Activated CD8-positive, alpha-beta memory T cell treated with anti-CD3 and anti-CD28 coated beads, Interleukin-2, amount 50 U/mL, for 1 hour (primary cell): ENCODE measurements around the gene SOCS4.

ENCODE experiments used
- DNase-seq: peaks from one replicate; pipeline ENCODE4 v3.0.0-alpha.2; 2020; ENCODE audit errors: extremely low read depth

Gene SOCS4

DNA sequence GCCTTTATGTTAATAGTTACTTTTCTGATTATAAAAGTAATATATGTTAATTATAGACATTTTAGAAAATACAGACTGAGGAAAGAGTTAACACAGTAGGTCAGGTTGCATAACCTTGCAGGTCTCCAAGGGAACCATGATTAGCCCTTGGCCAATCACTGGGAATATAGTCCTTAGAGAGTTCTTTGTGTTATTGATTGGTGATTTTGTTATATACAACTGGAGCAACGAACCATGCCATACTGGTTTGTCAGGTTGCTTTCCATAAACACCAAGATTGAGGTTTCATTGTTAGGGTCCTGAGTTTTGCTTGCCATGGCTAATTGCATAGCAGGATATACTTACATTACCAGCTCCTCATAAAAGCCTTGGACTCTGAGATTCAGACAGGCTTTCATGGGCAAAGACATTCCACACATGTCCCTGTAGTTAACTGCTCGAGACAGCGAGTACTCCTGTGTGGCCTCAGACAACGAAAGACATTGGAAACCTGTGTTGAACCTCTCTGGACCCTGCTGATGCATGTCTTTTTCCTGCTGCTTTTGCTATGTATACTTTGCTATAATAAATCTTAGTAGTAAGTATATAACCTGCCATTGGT, 58.1 kb downstream of the SOCS4 start:
- DNase-seq = no peak

DNA sequence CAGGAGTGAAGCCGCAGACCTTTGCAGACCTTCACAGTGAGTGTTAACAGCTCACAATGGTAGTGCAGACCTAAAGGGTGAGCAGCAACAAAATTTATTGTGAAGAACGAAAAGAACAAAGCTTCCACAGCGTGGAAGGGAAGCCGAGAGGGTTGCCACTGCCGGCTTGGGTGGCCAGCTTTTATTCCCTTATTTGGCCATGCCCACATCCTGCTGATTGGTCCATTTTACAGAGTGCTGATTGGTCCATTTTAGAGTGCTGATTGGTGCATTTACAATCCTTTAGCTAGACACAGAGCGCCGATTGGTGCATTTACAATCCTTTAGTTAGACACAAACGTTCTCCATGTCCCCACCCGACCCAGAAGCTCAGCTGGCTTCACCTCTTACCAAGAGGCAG, 59.9 kb downstream of the SOCS4 start:
- DNase-seq = no peak

DNA sequence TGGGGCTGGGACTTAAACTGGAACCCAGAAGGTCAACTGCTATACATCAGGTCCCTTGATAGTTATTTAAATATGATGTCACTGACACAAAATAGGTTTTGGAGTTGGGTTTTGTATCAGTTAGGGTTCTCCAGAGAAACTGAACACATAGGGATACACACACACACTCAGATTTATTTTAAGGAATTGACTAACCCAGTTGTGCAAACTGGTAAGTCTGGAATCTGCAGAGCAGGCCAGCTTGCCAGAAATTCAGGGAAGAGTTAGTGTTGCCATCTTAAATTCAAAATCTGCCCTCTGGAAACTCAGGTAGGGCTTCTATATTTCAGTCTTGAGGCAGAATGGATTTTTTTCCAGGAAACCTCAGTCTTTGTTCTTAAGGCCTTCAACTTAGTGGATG, 61.3 kb downstream of the SOCS4 start:
- no peak for DNase-seq

DNA sequence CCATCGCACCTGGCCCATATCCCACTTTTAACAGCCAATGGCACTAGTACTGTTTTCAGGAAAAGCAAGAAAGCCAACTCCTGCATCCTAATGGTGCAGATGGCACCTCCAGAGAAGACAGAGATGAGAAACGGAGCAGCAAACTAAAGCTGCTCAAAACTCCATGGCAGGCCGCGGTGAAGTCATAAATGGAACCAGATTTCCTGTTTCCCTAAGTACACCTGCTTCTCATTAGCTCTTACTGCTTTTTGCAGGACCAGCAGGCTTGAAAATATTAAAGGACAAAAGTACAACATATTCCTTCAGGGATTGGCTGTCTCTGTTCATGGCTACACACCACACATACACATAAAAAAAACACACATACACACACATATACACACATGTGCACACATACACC, 65.3 kb downstream of the SOCS4 start:
- no peak for DNase-seq

DNA sequence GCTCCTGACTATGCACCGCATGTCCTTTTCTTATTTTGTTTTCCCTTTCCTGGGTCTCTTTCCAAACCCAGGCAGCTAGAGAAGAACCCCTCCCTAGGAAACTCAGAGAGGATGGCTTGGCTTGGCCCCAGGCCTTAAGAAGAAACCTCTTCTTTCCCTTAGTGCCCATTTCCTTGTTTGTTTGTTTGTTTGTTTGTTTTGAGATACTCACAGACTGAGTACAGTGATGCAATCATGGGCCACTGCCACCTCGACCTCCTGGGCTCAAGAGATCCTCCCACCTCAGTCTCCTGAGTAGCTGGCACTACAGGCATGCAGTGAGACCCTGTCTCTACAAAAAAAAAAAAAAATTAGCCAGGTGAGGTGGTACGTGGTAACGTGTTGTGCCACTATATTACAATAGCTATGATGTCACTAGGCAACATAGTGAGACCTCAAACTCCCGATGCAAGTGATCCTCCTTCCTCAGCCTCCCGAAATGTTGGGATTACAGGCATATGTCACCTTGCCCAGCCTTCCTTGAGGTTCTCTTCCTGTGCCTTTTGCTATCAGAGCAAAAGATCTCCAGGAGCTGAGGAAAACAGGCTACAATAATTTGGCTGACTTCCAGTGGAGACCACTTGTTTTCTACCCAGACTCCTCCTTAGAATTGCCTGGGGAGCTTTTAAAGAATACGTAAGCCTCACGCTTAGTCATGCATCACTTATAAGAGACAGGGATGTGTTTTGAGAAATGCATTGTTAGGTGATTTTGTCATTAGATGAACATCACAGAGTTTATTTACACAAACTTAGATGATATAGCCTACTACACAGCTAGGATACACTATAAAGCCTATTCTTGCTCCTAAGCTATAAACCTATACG, 67.5 kb downstream of the SOCS4 start:
- DNase-seq = no peak

DNA sequence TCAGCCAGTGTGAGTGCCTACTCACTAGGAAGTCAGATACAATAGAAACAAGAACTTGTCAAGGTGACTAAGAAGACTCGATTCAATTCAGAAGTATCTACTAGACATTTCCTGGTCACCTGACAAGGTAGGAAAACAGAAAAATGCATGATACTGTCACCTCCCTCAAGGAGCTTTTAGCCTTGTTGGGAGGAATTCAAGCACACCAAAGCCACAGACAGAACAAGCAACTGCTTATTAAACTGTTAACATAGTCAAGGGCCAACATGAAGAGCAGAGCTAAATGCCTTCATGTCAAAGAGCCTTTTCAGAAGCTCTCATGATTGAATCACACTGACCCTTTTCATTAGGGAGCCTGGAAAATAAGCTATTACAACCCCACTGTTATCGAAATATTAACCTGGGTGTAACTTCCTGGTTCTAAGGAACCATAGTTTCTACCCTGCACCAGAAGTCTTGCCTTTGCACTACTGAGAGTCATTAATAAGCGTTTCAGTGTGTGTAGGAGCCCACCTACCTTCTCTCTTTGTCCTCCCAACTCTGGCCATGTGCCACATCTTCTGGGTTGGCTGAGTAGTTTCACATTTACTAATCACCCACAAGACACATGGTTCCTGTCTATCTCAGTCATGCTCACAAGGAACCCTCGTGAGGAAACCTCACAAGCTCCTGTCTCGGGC, 71.0 kb downstream of the SOCS4 start:
- no peak for DNase-seq

DNA sequence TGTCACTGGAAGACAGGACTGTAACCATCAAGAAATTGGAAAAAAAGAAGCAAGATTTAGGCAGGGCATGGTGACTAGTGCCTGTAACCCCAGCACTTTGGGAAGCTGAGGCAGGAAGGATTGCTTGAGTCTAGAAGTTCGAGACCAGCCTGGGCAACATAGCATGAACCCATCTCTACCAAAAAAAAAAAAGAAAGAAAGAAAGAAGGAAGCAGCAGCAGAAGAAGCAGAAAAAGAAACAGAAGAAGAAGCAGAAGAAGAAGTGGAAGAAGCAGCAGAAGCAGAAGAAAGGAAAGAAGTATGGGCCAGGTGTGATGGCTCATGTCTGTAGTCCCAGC, 71.5 kb downstream of the SOCS4 start:
- no peak for DNase-seq
